ENCODE measurements around the gene APOA4. TPM values are rescaled to one million over a fixed set of nuclear protein-coding genes. Genes with fewer than 3 reads are reported as not detected.
A peak's percentile ranks its signal among the peaks of the same experiment; 100 is the strongest.

Gene APOA4
- total and polyA plus RNA-seq, 2 of the 13 experiments (the other 11 are each of a cell fraction or from before 2014, with no cell fraction given) = 3.8 to 7.2 TPM

DNA sequence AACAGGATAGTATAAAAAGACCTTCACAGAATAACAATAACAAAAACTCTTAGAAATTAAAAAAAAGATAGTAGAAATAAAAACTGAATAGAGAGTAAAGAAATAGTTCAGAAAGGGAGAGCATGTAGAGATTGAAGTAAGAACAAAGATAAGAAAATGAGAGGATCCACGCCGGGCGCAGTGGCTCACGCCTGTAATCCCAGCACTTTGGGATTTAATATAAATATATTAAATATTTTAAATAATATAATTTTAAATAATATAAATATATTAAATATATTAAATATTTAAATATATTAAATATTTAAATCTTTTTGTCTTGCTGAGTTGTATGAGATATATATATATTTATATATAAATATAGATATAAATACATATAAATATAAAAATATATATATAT is 11.0 kb downstream of the APOA4 start:
- BruUV-seq (replicated peaks) = no TSS peak
- in situ Hi-C loops (cut with HindIII; ENCODE audit: extremely low pct_ligation_motif_present, low pct_unique_long_range_greater_than_20kb) (no loop called here), intact Hi-C loops (cut with micrococcal nuclease; ENCODE audit: unreplicated experiment) (no loop called here)
- Histone ChIP-seq H3K4me2 (ENCODE audit: low read depth, low read length) (no peak overlapping the region), H3K9ac (ENCODE audit: insufficient read depth, low read depth, low read length) (no peak overlapping the region), H3K79me2 (ENCODE audit: insufficient read depth, low read length) (no peaks in the 10 kb centered on the region), H4K20me1 (ENCODE audit: insufficient read depth, low read length) (no peaks in the 10 kb centered on the region), H2AFZ (ENCODE audit: low read length) (no peak overlapping the region), H3K4me1 (ENCODE audit: insufficient read depth, low read length) (peaks cover 93% of the 10 kb centered on the region), H3K9me3 (ENCODE audit: low read length) (no peaks in the 10 kb centered on the region), H3K27me3 (ENCODE audit: control insufficient read depth in 1 of 2, insufficient read depth in 2 of 2, low read length in 2 of 2) (no peaks in the 10 kb centered on the region), H3K4me3 (replicated peaks in 1 of 3; ENCODE audit: insufficient read depth in 1 of 3, low read depth in 2 of 3, low read length in 3 of 3) (no peak overlapping the region), H3K36me3 (replicated peaks in 1 of 2; ENCODE audit: control insufficient read depth in 1 of 2, insufficient read depth in 2 of 2, low read length in 2 of 2) (no peaks in the 10 kb centered on the region), H3K27ac (ENCODE audit: extremely low read length, insufficient read depth, low read length) (no peak overlapping the region)
- FAIRE-seq = no peak
- TF ChIP-seq, protein P1, sequence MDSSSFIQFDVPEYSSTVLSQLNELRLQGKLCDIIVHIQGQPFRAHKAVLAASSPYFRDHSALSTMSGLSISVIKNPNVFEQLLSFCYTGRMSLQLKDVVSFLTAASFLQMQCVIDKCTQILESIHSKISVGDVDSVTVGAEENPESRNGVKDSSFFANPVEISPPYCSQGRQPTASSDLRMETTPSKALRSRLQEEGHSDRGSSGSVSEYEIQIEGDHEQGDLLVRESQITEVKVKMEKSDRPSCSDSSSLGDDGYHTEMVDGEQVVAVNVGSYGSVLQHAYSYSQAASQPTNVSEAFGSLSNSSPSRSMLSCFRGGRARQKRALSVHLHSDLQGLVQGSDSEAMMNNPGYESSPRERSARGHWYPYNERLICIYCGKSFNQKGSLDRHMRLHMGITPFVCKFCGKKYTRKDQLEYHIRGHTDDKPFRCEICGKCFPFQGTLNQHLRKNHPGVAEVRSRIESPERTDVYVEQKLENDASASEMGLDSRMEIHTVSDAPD (CRISPR knock-in tag; IDR thresholded peaks at IDR 0.05) = no peak
- no peak for TF ChIP-seq BRD4 (CRISPR knock-in tag; IDR thresholded peaks at IDR 0.05)
- no peak for ATAC-seq
- no peak for DNase-seq (ENCODE audit: low spot score)
- POLR2A ChIA-PET = interaction anchor here (2.6 to 7.7 kb wide), 4 partner anchors 14 to 25 kb away, joined by 35 to 778 read pairs (median 74); partner anchors contain the start of genes APOA1, APOA4 and APOC3
- CTCF ChIA-PET (ENCODE audit: low intra/inter-chr PET ratio, low total read pairs) = no interaction called here
- 81% methylated on average over 4 of the region's 4 CpGs for WGBS (ENCODE audit: low lambda C conversion rate)

DNA sequence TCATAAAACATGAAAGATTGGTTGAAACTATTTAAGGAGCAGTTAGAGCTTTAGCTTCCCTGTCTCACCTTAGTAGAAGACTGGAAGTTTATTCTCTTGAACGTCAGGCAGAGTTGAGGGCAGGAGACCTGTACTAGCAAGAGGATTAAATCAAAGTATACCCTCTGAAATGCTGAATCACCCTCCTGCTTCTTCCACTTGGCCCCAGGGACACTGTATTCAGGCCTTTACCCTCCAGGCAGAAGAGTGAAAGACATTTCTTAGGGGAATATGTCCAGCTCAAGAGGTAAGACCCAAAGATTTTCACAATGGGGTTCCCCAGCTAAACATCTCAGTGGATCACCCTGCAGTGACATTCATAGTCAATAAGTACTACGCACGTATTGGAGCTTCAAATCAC is 11.9 kb downstream of the APOA4 start:
- Histone ChIP-seq H3K36me3 (replicated peaks in 1 of 2; ENCODE audit: control insufficient read depth in 1 of 2, insufficient read depth in 2 of 2, low read length in 2 of 2) (no peaks in the 10 kb centered on the region), H2AFZ (ENCODE audit: low read length) (no peak overlapping the region), H3K9ac (ENCODE audit: insufficient read depth, low read depth, low read length) (no peak overlapping the region), H3K27ac (ENCODE audit: extremely low read length, insufficient read depth, low read length) (peak overlapping the region; percentile 4), H3K4me3 (replicated peaks in 1 of 3; ENCODE audit: insufficient read depth in 1 of 3, low read depth in 2 of 3, low read length in 3 of 3) (no peak overlapping the region), H3K9me3 (ENCODE audit: low read length) (no peaks in the 10 kb centered on the region), H3K79me2 (ENCODE audit: insufficient read depth, low read length) (no peaks in the 10 kb centered on the region), H3K4me1 (ENCODE audit: insufficient read depth, low read length) (peaks cover 93% of the 10 kb centered on the region), H3K4me2 (ENCODE audit: low read depth, low read length) (no peak overlapping the region), H4K20me1 (ENCODE audit: insufficient read depth, low read length) (no peaks in the 10 kb centered on the region), H3K27me3 (ENCODE audit: control insufficient read depth in 1 of 2, insufficient read depth in 2 of 2, low read length in 2 of 2) (no peaks in the 10 kb centered on the region)
- ATAC-seq (no peak), FAIRE-seq (no peak), DNase-seq (ENCODE audit: low spot score) (no peak)
- intact Hi-C loops (cut with micrococcal nuclease; ENCODE audit: unreplicated experiment) = no loop called here
- 94% methylated on average over 3 of the region's 3 CpGs for WGBS (ENCODE audit: low lambda C conversion rate)
- in situ Hi-C loops (cut with HindIII; ENCODE audit: extremely low pct_ligation_motif_present, low pct_unique_long_range_greater_than_20kb) = no loop called here
- no TSS peak for BruUV-seq (replicated peaks)
- ChIA-PET CTCF (ENCODE audit: low intra/inter-chr PET ratio, low total read pairs) (no interaction called here), POLR2A (interaction anchor here (7.7 to 8.5 kb wide), 2 partner anchors 18 to 19 kb away, joined by 291 to 778 read pairs; partner anchors contain the start of genes APOA1, APOA4, APOA5 and APOC3)
- no peak for TF ChIP-seq GFI1 (CRISPR knock-in tag; IDR thresholded peaks at IDR 0.05; ENCODE audit: borderline replicate concordance)
- no peak for TF ChIP-seq ZNF12 (CRISPR knock-in tag; IDR thresholded peaks at IDR 0.05)
- TF ChIP-seq, protein P2, sequence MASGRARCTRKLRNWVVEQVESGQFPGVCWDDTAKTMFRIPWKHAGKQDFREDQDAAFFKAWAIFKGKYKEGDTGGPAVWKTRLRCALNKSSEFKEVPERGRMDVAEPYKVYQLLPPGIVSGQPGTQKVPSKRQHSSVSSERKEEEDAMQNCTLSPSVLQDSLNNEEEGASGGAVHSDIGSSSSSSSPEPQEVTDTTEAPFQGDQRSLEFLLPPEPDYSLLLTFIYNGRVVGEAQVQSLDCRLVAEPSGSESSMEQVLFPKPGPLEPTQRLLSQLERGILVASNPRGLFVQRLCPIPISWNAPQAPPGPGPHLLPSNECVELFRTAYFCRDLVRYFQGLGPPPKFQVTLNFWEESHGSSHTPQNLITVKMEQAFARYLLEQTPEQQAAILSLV (CRISPR knock-in tag; IDR thresholded peaks at IDR 0.05; ENCODE audit: borderline replicate concordance) = no peak
- no peak for TF ChIP-seq ZBTB42 (CRISPR knock-in tag; IDR thresholded peaks at IDR 0.05)

All from HepG2 (cell line).